Right renal pelvis (tissue), 4 donors: ENCODE data around the gene KCNAB1. TPM values are rescaled to one million over a fixed set of nuclear protein-coding genes. Genes with fewer than 3 reads are reported as not detected.
"Not testable (repeated sequence)": the region's sequence is repeated elsewhere in the genome, so short reads cannot be mapped to it uniquely, and the experiment has no call there.

ENCODE experiments used
- DNase-seq, 4 donors: peaks; one replicate each; pipeline ENCODE4 v3.0.0-alpha.2; 2013; ENCODE audit warnings: low read depth in 4 of 4, low spot score in 3 of 4, missing footprints in 1 of 4
- polyA plus RNA-seq, 4 donors: library from polyadenylated mRNA; unstranded; fragments of 120-200 nt; gene quantifications; one replicate each; pipeline ENCODE4 v1.2.1, GENCODE V29; 2013; ENCODE audit not compliant: insufficient read length in 4 of 4

The KCNAB1 gene
- polyA plus RNA-seq, 4 donors = 2.8 to 3.4 (median 3.0) TPM

DNA sequence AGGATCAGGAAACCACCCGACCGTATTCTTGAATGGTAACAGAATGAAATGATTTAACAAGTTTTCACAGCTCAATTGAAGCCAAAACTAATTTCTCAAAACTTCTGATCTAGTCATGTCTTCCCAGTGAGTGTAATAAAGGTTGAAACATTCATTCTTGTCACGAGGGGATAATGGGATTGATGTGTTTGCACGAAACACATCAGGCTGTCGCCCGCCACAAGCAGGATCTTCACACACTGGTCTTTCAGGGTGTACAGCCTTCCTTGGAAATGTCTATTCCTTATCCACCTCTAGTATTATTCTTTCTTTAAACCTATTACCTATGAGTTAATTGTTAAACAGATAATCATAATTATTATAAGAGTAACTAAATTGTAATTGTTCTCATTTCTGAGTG, 94.3 kb downstream of the KCNAB1 start:
- DNase-seq = no peak

DNA sequence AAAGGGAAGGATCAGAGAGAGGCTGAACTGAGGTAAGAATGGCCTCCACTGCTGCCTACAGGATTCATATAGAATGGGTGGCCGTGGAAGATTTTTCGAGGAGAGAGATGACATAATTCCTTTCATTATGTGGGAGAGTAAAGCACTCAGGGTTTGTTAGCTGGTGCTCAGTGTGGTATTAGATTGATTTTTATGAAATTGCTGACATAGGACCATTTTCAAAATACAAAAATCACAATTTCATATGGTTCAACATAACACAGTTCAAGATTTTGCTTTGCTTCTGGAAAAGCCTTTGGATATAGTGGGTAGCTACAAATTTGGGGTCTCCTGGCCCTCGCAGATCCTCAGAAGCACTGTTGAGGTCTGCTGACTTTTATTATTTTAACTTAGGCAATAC, 95.4 kb downstream of the KCNAB1 start:
- DNase-seq = no peak

DNA sequence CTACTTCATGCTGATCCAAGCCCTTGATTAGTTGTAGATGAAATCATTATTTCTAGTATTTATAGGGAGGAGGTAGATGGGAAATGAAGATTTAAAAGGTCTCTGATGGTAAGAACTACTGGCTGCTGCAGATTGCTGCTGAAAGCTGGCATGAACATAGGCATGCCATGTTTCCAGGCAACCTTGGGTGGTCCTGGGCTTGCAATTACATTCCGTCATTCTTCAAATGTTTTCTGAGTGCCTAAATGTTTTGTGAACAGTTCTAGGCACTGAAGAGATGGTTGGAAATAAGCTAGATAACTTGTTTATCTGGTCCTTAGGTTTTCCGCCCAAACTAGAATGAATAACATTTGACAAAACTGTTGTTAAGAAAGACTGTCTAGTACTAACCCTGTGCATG, 95.8 kb downstream of the KCNAB1 start:
- no peak for DNase-seq

DNA sequence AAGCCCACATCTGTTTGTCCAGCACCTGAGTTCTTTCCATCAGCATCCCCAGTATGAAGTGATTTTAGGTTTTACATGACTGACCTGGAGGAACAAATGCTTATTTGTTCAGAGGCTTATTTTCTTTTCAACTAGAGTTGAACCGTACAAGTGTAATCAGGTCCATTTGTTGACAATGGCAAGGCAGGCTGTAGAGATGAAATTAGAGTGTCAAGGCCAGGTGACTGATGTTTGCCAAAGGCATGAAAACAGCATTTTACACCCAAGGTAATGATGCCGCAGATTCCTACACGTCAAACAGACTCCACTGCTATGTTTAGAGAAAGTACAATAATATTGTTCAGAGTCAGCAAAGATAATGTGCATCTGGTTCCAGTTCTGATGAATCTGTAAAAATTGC, 96.5 kb downstream of the KCNAB1 start:
- DNase-seq = no peak

DNA sequence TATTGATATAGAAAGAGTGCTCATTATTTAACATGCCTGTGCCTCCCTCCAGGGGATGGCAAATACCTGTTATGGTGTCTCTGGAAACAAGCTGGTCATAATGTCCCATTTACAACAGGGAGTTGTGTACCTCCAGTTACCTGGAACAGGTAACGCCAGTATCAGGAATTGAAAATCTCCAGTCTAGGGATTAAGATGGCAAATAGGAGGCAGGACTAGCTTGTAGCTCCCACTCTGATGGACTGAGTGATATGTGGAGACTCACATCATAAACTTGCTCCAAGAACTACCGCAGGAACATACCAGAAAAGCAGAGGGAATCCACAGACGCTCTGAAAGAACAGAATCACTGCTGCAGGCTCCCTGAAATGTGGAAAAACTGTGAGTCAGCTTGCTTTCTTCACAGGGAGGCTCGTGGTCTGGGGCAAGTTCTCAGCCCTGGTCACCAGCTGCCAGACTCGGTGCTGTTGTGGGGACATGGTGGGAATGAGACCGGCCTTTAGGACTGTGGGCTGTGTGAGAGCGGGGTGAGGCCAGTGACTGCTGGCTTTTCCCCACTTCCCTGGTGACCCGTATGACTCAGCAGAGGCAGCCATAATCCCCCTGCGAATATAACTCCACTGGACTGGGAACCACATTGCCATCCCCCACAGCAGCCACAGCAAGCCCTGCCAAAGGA, 97.4 kb downstream of the KCNAB1 start:
- DNase-seq = no peak

DNA sequence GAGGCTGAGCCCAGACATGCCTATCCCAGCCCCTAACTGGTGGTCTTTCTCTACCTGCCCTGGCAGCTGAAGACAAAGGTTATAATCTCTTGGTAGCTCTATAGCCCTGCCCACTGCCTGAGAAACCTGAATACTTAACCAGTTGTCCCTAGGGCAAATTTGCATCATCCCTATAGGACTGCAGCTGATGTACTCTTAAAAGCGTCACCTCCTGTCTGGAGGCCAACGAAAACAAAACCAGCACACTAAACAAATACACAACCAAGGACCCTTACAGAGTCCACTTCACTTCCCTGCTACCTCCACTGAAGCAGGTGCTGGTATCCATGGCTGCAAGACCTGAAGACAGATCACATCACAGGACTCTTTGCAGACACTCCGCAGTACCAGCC, 98.0 kb downstream of the KCNAB1 start:
- DNase-seq = no peak

DNA sequence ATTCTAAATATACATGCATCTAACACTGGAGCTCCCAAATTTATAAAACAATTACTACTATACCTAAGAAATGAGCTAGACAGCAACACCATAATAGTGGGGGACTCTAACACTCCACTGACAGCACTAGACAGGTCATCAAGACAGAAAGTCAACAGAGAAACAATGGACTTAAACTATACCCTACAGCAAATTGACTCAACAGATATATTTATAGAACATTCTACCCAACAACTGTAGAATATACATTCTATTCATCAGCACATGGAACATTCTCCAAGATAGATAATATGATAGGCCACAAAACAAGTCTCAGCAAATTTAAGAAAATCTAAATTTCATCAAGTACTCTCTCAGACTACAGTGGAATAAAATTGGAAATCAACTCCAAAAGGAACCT, 102.0 kb downstream of the KCNAB1 start:
- not testable (repeated sequence) for DNase-seq

DNA sequence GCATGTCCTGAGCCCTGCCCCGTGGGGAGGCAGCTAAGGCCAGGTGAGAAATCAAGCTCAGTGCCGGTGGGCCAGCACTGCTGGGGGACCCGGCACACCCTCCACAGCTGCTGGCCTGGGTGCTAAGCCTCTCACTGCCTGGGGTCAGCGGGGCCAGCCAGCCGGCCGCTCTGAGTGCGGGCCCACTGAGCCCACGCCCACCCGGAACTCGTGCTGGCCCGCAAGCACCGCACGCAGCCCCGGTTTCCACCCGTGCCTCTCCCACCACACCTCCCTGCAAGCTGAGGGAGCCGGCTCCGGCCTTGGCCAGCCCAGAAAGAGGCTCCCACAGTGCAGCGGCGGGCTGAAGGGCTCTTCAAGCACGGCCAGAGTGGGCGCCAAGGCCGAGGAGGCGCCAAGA, 103.7 kb downstream of the KCNAB1 start:
- not testable (repeated sequence) for DNase-seq

DNA sequence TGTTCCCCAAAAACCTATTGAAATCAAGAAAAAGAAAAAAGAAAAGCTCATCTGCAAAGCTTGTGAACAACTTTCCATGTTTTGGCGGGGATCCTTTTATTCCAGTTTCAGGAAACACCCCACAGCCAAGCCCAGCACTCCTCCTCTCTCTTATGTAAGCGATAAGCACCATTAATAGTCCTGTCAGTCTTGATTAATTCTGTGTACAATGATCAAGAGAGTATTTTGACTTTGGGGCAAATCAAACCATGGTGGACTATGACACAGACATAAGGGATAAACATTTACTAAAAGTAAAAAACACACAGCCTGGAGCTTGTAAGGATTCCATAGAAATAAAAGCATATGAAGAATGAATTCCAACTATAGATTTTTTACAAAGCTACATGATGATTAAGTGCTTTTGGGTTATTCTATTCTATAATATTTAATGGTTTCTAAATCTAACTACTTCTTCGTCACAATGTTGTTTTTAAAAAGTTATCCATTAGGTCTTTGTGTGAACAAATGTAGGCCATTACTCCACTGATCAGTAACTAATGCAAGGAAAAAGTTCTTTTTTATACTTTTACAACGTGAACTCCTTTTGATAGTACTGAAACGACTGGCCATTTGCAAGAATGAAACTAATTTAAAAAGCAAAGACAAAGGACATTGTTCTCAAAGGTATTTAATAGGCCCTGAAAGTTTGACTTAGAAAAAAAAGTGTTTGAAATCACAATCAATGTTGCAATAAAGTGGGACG, 106.5 kb downstream of the KCNAB1 start:
- no peak for DNase-seq

DNA sequence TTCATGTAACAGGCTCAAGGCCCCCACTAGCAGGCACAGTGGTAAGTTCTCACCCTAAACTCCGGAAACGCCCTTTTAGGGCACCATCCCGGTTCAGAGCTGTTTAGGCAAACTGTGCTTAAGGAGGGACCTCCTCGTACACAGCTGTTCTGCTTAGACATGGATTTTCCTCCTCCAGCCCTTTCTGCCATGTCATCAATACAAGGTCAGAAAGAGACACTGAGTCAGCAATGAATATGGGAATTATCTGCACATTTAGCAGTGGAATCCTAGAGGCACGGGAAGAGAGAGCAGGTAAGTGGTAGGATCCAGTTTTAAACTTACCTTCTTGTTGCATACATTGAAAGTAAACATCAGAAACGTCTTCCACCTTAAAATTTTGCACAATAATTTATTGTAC, 107.3 kb downstream of the KCNAB1 start:
- DNase-seq = no peak

DNA sequence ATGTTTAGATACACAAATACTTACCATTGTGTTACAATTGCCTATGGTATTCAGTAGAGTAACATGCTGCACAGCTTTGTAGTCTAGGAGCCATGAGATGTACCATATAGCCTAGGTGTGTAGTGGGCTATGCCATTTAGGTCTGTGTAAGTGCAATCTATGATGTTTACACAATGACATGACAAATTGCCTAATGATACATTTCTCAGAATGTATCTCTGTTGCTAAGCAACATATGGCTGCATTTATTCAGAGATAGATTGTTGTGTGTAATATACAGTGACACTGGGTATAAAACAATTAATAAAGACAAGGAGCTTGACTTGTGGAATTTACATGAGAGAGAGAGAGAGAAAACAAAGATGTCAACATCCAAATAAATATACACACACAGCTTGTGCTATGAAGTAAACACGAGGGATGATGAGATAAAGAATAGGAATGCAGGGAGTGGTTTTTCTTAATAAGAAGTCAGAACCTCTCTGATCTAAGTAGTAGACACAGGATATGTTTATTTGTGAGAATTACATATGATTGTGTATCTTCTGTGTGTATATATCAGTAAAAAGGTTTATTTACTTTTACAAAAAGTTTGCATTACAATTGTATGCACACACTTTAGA, 110.0 kb downstream of the KCNAB1 start:
- no peak for DNase-seq

DNA sequence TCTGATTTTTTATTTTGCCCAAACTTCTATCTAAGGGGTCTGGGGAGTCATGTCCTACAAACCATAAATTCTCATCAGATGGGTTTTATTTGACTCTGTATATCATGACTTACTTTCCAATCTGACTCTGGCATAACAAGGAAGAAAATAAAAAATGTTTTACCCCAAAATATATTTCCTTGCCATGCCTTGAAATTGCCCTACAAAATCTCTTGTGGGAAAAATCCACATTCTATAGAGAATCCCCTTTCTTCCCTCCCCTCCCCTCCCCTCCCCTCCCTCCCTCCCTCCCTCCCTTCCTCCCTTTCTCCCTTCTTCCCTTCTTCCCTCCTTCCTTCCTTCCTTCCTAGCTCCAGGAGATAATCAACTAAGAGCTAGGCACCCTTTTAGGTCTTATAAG, 110.8 kb downstream of the KCNAB1 start:
- DNase-seq = not testable (repeated sequence)

DNA sequence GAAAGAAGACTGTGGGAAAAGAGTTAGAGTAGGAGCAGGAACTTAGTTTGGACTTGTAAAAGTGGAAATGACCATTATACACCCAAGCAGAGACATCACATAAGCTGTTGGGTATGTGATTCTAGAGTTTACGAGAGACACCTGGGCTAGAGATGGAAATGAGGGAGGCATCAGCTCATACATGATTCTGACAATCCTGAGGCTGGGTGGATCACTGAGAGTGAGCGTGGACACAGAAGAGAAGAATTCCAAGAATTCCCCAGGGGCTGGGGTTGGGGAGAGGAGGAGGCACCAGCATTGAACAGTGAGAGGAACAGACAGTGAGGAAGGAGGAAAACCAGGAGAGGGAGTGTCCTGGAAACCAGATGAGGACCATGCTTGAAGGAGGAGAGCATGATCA, 113.5 kb downstream of the KCNAB1 start:
- no peak for DNase-seq

DNA sequence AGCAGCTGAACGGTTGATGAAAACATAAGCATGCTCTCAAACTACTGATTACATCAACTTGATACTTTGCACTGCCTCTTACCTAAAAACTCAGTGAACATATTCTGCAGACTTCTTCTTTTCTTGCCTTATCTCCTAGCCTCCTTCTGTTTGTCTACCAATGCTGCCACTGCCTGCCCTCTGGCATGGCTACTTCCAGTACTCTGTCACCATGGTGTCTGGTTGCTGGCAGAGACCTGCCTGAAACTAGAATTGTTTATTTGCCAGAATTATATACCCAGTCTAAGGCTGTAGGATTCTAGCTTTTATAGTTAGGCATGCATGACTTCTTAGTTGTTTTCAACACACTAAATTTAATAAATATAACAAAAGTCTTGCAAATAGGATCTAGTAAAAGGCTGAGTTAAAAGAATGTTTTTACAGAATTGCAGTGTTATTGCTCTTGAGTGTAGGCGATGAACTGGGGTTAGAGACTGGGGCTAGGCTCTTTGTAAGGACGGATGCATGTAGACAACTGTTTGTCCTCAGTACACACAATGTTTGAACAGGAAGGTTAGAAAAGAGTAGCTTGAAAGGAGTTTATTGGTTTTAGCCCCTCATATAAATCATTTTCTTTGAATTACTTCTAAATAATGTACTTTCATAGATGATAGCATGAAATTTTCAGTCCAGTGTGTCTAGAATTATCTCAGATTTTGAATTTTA, 116.3 kb downstream of the KCNAB1 start:
- no peak for DNase-seq

DNA sequence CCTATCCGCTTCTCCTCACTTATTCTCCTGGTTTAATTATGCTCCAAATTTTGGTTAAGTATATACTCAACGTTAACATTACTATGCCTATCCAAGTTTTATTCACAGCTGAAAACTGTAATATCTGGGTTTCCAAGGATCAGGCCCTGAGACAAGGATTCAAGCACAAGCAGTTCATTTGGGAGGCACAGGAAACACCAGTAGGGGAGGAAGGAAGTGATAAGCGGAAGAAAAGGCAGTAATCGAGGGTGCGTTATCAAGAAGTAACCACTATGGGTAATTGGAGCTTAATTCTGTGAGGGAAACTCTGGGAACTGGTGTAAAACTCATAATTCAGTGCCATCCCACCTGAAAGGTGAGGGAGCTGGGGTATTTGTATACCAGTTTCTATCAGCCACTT, 120.3 kb downstream of the KCNAB1 start:
- no peak for DNase-seq

DNA sequence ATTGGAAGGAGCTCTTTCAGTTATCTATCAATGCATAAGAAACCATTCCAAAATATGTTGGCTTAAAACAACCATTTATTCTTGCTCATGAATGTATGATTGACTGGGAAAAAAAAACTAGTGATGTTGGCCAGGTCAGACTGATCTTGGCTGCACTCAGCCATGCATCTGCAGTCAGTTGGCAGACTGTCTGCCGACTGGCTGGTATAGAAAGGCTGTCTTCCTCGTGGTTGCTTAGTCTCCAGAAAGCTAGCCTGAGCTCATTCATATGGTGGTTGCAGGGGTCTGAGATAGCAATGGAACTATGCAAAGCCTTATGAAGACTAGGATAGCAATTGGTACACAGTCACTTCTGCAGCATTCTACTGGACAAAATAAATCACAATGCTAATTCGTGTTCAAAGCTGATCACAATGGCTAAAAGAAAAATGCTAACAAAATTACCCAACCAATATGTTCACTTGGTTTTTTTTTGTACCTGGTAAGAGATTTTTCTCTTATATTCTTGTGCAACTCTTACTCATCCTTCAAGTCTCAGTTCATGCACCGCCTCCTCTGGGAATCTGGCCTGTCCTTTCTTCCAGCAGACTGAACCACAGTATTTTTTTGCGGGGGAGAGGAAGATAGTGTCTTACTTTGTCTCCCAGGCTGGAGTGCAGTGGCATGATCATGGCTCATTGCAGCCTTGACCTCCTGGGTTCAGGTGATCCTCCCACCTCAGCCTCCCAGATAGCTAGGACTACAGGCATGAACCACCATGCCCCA, 126.8 kb downstream of the KCNAB1 start:
- no peak for DNase-seq

DNA sequence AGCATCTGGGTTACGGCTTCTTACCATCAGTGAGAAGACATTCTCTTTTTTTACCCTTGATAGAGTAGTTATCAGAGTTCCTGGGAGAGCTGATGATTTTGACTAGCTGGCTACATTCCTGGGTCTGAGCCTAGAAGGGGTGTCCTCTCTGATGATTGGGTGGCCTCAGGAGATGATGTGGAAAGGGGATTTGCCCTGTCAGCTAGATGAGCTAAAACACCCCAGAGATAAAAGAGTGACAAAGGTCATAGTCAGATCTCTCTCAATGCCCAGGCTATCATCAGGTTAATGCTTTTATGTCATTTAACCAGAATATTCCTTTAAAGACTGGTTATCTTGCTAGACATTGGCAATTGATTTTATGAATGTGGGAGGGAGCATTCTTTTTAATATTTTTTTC, 130.2 kb downstream of the KCNAB1 start:
- DNase-seq = no peak

DNA sequence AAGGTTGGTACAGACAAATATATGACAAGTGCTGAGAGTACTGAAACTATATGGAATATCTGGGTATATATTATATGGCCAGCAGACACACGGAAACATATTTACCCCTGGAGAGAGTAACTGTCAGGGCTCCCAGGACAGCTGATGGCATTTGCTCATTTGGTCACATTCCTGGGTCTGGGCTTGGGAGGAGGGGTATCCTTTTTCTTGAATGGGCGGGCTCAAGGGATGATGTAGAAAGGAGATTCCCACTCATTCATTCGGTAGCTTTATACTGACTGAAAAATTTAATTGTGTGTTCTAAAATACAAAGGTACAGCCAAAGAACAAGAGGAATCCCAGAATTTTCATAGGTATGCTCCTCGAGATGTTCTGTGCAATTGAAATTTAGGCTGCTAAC, 131.0 kb downstream of the KCNAB1 start:
- no peak for DNase-seq

DNA sequence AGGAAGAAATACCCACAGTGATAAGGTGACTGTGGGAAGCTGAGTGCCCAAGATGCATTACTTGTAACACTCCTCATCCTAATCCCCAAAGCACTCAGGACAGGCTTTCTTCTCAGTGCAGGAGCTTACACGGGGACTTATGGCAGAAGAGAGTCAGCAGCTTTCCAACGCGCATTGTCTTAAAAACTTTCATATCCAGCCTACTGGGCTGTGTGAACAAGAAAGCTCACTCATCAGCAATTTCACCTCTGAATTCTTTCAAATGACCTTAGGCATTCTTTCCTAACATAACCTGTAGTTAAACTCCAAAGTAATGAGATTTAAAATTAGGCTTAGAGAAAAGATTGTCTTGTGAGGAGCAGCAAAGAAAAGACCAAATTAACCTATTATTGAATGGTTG, 132.3 kb downstream of the KCNAB1 start:
- DNase-seq = no peak

DNA sequence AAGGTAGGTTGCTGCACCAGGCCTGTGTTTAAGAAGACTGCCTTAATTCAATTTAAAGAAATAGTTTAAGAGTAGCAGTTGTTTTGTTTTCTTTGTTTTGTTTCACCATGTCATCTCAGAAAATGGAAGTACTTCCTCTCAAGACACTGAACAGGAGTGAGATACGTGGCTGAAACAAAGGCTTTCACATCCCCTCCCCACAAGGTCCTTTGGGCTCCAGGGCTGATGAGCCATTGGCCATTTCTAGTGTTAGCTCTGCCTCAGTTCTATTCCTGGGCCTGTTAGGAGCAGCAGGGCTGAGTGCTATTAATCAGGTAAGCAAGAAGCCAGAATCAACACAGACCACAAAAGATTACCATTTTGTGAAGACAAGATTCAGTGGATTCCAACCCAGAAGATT, 132.8 kb downstream of the KCNAB1 start:
- no peak for DNase-seq

DNA sequence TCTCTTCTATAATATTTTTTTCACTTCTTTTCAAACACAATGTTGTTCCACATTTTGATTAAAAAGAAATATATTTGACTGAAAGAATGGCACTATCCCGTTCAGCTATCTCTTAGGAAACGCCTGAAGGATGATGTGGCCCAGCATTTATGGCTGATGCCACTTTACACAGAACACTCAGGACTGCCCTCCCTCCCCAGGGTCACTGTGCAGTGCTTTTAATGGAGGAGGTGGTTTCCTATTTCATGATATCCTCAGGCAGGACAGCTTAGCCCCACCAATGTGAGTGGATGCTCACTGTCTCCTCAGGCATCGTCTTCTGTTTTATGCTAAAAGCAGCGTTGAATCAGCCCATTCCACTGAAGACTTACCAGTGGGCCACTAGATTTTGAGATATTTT, 135.9 kb downstream of the KCNAB1 start:
- DNase-seq = no peak
